ENCODE measurements around the gene TREH.

Gene TREH

GRCh38 chr11:118632577-118633318, 46.7 kb downstream of the TREH start:
- Histone ChIP-seq H3K27ac (ENCODE audit: insufficient read depth, low read length, poor library complexity, severe bottlenecking) (no peak overlapping the region), H3K4me1 (ENCODE audit: control insufficient read depth, insufficient read depth, low read length, poor library complexity, severe bottlenecking) (no peaks in the 10 kb centered on the region), H3K27me3 (replicated peaks; ENCODE audit: control insufficient read depth, insufficient read depth, low read length, poor library complexity, severe bottlenecking) (no peaks in the 10 kb centered on the region), H3K4me3 (ENCODE audit: insufficient read depth, low read depth, low read length, poor library complexity, severe bottlenecking) (no peak overlapping the region), H3K9me3 (ENCODE audit: control insufficient read depth, low read length) (no peaks in the 10 kb centered on the region), H3K36me3 (ENCODE audit: control insufficient read depth, insufficient read depth, low read length) (no peaks in the 10 kb centered on the region)
- DNase-seq, result no peak

GRCh38 chr11:118631142-118631909, 48.1 kb downstream of the TREH start:
- Histone ChIP-seq H3K4me3 (ENCODE audit: insufficient read depth, low read depth, low read length, poor library complexity, severe bottlenecking) (no peak overlapping the region), H3K27ac (ENCODE audit: insufficient read depth, low read length, poor library complexity, severe bottlenecking) (no peak overlapping the region), H3K9me3 (ENCODE audit: control insufficient read depth, low read length) (no peaks in the 10 kb centered on the region), H3K4me1 (ENCODE audit: control insufficient read depth, insufficient read depth, low read length, poor library complexity, severe bottlenecking) (no peaks in the 10 kb centered on the region), H3K27me3 (replicated peaks; ENCODE audit: control insufficient read depth, insufficient read depth, low read length, poor library complexity, severe bottlenecking) (no peaks in the 10 kb centered on the region), H3K36me3 (ENCODE audit: control insufficient read depth, insufficient read depth, low read length) (no peaks in the 10 kb centered on the region)
- no peak for DNase-seq

- Histone ChIP-seq H3K4me3 (ENCODE audit: insufficient read depth, low read depth, low read length, poor library complexity, severe bottlenecking) (no peak overlapping the region), H3K36me3 (ENCODE audit: control insufficient read depth, insufficient read depth, low read length) (no peaks in the 10 kb centered on the region), H3K9me3 (ENCODE audit: control insufficient read depth, low read length) (no peaks in the 10 kb centered on the region), H3K4me1 (ENCODE audit: control insufficient read depth, insufficient read depth, low read length, poor library complexity, severe bottlenecking) (no peaks in the 10 kb centered on the region), H3K27me3 (replicated peaks; ENCODE audit: control insufficient read depth, insufficient read depth, low read length, poor library complexity, severe bottlenecking) (no peaks in the 10 kb centered on the region), H3K27ac (ENCODE audit: insufficient read depth, low read length, poor library complexity, severe bottlenecking) (no peak overlapping the region)
- DNase-seq, result no peak
These were observed 49.4 kb downstream of the TREH start for GRCh38 chr11:118629761-118630661.

GRCh38 chr11:118628861-118629549, 50.4 kb downstream of the TREH start:
- Histone ChIP-seq H3K27ac (ENCODE audit: insufficient read depth, low read length, poor library complexity, severe bottlenecking) (no peak overlapping the region), H3K27me3 (replicated peaks; ENCODE audit: control insufficient read depth, insufficient read depth, low read length, poor library complexity, severe bottlenecking) (no peaks in the 10 kb centered on the region), H3K4me3 (ENCODE audit: insufficient read depth, low read depth, low read length, poor library complexity, severe bottlenecking) (no peak overlapping the region), H3K9me3 (ENCODE audit: control insufficient read depth, low read length) (no peaks in the 10 kb centered on the region), H3K4me1 (ENCODE audit: control insufficient read depth, insufficient read depth, low read length, poor library complexity, severe bottlenecking) (no peaks in the 10 kb centered on the region), H3K36me3 (ENCODE audit: control insufficient read depth, insufficient read depth, low read length) (no peaks in the 10 kb centered on the region)
- DNase-seq, result no peak

- Histone ChIP-seq H3K27ac (ENCODE audit: insufficient read depth, low read length, poor library complexity, severe bottlenecking) (no peak overlapping the region), H3K36me3 (ENCODE audit: control insufficient read depth, insufficient read depth, low read length) (no peaks in the 10 kb centered on the region), H3K4me1 (ENCODE audit: control insufficient read depth, insufficient read depth, low read length, poor library complexity, severe bottlenecking) (no peaks in the 10 kb centered on the region), H3K4me3 (ENCODE audit: insufficient read depth, low read depth, low read length, poor library complexity, severe bottlenecking) (no peak overlapping the region), H3K9me3 (ENCODE audit: control insufficient read depth, low read length) (no peaks in the 10 kb centered on the region), H3K27me3 (replicated peaks; ENCODE audit: control insufficient read depth, insufficient read depth, low read length, poor library complexity, severe bottlenecking) (no peaks in the 10 kb centered on the region)
- no peak for DNase-seq
These were observed 51.0 kb downstream of the TREH start for GRCh38 chr11:118628432-118628831.

GRCh38 chr11:118628031-118628430, 51.4 kb downstream of the TREH start:
- no peak for DNase-seq
- H3K9me3 ChIP-seq (ENCODE audit: control insufficient read depth, low read length), result no peaks in the 10 kb centered on the region
- no peaks in the 10 kb centered on the region for H3K27me3 ChIP-seq (replicated peaks; ENCODE audit: control insufficient read depth, insufficient read depth, low read length, poor library complexity, severe bottlenecking)
- H3K27ac ChIP-seq (ENCODE audit: insufficient read depth, low read length, poor library complexity, severe bottlenecking), result no peak overlapping the region
- H3K4me3 ChIP-seq (ENCODE audit: insufficient read depth, low read depth, low read length, poor library complexity, severe bottlenecking), result no peak overlapping the region
- no peaks in the 10 kb centered on the region for H3K36me3 ChIP-seq (ENCODE audit: control insufficient read depth, insufficient read depth, low read length)
- no peaks in the 10 kb centered on the region for H3K4me1 ChIP-seq (ENCODE audit: control insufficient read depth, insufficient read depth, low read length, poor library complexity, severe bottlenecking)

GRCh38 chr11:118627566-118627965, 51.9 kb downstream of the TREH start:
- no peaks in the 10 kb centered on the region for H3K4me1 ChIP-seq (ENCODE audit: control insufficient read depth, insufficient read depth, low read length, poor library complexity, severe bottlenecking)
- no peak overlapping the region for H3K27ac ChIP-seq (ENCODE audit: insufficient read depth, low read length, poor library complexity, severe bottlenecking)
- no peak overlapping the region for H3K4me3 ChIP-seq (ENCODE audit: insufficient read depth, low read depth, low read length, poor library complexity, severe bottlenecking)
- H3K36me3 ChIP-seq (ENCODE audit: control insufficient read depth, insufficient read depth, low read length), result no peaks in the 10 kb centered on the region
- H3K27me3 ChIP-seq (replicated peaks; ENCODE audit: control insufficient read depth, insufficient read depth, low read length, poor library complexity, severe bottlenecking), result no peaks in the 10 kb centered on the region
- no peak for DNase-seq
- no peaks in the 10 kb centered on the region for H3K9me3 ChIP-seq (ENCODE audit: control insufficient read depth, low read length)

GRCh38 chr11:118625976-118626375, 53.5 kb downstream of the TREH start:
- Histone ChIP-seq H3K4me1 (ENCODE audit: control insufficient read depth, insufficient read depth, low read length, poor library complexity, severe bottlenecking) (peaks cover 4% of the 10 kb centered on the region), H3K27ac (ENCODE audit: insufficient read depth, low read length, poor library complexity, severe bottlenecking) (no peak overlapping the region)

GRCh38 chr11:118625036-118625690, 54.3 kb downstream of the TREH start:
- no peak overlapping the region for H3K27ac ChIP-seq (ENCODE audit: insufficient read depth, low read length, poor library complexity, severe bottlenecking)
- no peaks in the 10 kb centered on the region for H3K36me3 ChIP-seq (ENCODE audit: control insufficient read depth, insufficient read depth, low read length)
- H3K9me3 ChIP-seq (ENCODE audit: control insufficient read depth, low read length), result no peaks in the 10 kb centered on the region
- no peak overlapping the region for H3K4me3 ChIP-seq (ENCODE audit: insufficient read depth, low read depth, low read length, poor library complexity, severe bottlenecking)
- peaks cover 4% of the 10 kb centered on the region for H3K27me3 ChIP-seq (replicated peaks; ENCODE audit: control insufficient read depth, insufficient read depth, low read length, poor library complexity, severe bottlenecking)
- peaks cover 4% of the 10 kb centered on the region for H3K4me1 ChIP-seq (ENCODE audit: control insufficient read depth, insufficient read depth, low read length, poor library complexity, severe bottlenecking)
- no peak for DNase-seq

More at GRCh38 chr11:118625976-118626375, 53.5 kb downstream of the TREH start:
- Histone ChIP-seq H3K9me3 (ENCODE audit: control insufficient read depth, low read length) (no peaks in the 10 kb centered on the region), H3K27me3 (replicated peaks; ENCODE audit: control insufficient read depth, insufficient read depth, low read length, poor library complexity, severe bottlenecking) (peaks cover 3% of the 10 kb centered on the region), H3K36me3 (ENCODE audit: control insufficient read depth, insufficient read depth, low read length) (no peaks in the 10 kb centered on the region), H3K4me3 (ENCODE audit: insufficient read depth, low read depth, low read length, poor library complexity, severe bottlenecking) (no peak overlapping the region)
- no peak for DNase-seq
